GM21576 (cell line): ENCODE data around the gene CTR9.
A peak's percentile ranks its signal among the peaks of the same experiment; 100 is the strongest.

Source experiments
- ATAC-seq: cut with Tn5 transposase; IDR thresholded peaks from one replicate; pipeline ENCODE4 v1.9.1; 2021; ENCODE audit warnings: mild to moderate bottlenecking, moderate library complexity; ENCODE audit not compliant: unreplicated experiment

The CTR9 gene

DNA sequence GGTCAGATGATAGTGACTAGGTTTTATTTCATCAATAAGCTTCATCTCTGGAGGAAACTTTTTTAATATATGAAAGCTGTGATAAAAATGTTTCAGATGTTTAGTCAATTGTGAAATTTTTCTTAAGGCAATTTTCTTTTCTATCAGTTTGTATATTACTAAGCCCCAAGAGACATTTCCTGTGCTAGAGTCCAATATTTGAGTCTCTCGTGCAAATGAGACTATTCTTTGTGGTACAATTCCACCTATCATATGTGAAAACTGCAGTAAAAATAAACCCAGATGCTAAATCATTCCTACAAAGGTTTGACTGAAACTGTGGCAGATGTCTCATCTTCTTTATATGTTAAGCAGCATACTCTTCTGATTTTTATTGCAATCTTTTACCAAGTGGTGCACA lies 28.0 kb downstream of the CTR9 start:
- ATAC-seq: no peak

- ATAC-seq: no peak
These were observed 29.0 kb downstream of the CTR9 start for GRCh38 chr11:10780040-10780439.

GRCh38 chr11:10784232-10785145 lies 33.4 kb downstream of the CTR9 start:
- ATAC-seq: no peak

DNA sequence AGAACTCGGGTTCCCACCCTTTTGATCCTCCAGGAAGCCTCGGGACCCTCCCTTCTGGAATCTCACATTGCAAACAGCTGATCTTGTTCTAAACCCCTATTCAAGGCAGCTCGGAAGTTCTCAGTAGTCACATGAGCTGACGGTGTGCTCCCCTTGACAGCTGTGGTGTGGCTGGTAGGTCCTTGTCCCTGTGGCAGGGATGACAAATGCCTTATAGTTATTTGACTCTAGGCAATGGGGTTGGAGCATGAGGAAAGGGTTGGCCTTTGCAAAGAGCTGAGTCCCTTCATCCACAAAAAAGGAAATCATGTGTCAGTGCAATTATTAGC lies 34.1 kb downstream of the CTR9 start:
- no peak for ATAC-seq

DNA sequence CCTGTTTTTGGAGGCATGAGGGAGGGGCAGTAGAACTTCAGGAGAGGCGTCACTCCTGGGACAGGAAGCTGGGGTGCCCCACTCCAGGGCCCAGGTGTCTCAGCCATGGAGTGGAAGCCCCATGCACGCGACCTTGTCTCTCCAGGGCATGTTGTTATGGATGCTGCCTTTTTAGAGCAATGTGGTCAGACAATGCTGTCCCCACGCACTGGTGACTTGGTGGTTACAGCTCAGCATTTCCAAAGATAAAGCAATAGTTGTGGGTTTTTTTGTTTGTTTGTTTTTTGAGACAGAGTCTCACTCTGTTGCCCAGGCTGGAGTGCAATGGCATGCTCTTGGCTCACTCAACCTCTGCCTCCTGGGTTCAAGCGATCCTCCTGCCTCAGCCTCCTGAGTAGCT lies 35.4 kb downstream of the CTR9 start:
- no peak for ATAC-seq

- peak; percentile 94 for ATAC-seq
These were observed 41.5 kb downstream of the CTR9 start for GRCh38 chr11:10792385-10793068.

DNA sequence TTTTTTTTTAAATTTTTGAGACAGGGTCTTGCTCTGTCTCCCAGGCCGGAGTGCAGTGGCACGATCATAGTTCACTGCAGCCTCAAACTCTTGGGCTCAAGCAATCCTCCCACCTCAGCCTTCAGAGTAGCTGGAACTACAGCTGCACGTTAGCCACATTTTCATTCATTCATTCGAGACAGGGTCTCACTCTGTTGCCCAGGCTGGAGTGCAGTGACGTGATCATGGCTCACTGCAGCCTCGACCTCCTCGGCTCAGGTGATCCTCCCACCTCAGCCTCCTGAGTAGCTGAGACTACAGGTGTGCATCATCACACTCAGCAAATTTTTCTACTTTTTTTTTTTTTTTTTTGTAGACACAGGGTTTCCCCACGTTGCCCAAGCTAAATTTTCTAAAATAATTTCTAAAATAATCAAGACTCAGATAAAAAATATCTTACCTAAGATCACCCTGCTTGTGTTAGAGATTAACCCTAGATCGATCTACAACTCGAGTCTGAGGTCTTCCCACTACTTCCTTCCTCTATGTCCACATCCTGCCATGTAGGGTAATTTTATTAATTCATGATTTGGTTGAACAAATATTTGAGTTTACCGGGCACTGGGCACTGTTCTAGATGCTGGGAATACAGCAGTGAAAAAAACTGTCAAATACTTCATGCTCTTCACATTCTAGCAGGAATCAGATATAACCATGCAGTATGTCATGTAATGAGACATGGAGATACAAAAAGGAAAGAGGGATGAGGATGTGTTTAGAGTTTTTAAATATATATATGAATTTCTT lies 42.6 kb downstream of the CTR9 start:
- ATAC-seq: no peak

GRCh38 chr11:10796191-10796590 lies 45.1 kb downstream of the CTR9 start:
- no peak for ATAC-seq

DNA sequence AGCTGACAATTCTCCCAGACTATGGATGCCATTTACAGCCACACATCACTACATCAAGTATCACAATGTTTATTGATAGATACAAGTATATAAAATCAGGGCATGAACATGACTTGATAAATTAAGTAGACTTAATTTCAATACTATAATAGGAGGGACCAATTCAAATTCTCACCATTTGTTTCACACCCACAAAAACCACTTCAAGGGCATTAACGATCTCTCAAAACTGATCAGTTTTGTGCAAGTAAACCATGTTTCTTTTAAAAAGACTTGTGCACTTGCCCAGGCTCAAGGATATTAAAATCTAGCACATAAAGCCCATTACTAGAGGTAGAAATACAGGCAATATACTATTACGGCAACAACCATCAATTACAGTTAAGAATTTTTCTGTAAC lies 46.0 kb downstream of the CTR9 start:
- ATAC-seq: no peak

DNA sequence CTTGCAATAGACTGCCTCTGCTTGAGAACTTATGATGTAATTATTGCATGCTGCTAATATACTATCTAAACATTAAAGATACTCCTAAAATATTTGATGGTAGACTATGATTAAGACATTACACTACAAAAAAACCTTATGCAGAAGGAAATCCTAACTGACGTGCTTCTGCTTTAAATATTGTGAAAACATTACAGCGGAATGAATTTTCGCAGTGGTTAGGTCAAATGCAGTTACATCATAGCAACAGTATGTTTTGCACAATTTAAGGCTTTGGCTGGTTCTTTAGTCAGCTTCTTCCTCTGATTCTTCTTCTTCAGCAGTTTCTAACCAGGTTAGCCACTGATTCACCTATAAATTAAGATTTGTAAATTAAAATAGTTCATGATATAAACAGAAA lies 46.5 kb downstream of the CTR9 start:
- no peak for ATAC-seq

- no peak for ATAC-seq
These were observed 47.4 kb downstream of the CTR9 start for GRCh38 chr11:10798330-10798928.

- ATAC-seq: no peak
These were observed 49.2 kb downstream of the CTR9 start for GRCh38 chr11:10800292-10800691.

DNA sequence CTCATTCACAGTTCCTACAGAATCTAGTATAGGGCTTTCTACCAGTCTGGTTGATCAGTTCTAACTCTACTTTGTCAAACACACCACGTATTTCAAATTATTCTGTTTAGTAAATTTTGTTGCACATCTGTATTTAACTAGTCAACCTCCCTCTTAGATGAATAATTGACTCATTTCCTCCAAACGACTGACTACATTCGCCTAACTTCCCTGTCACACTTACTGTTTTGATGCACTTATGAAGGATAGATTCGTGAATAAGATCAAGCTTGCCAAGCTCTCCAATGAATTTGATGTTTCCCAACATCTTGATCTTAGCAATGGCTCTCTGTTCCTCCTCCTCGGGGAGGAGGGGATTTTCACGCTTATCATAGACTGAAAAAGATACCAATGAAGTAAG lies 52.6 kb downstream of the CTR9 start:
- no peak for ATAC-seq

DNA sequence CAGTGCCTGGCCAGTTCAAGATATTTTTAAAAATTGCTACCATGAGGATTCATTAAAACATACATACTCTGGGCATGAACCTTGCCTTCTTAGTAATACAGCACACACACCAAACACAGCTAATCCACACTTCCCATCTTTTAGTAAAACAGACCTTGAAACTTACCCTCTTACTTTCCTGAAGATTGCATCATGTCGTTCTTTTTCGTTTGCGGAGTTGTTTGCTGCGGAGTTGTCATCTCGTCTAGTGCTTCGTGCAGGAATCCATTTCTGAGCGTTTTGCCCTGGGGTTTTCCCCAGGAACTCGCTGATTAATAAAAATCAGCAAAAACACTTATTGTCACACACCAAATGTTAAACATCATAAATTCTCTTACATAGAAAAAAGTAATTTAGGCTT lies 54.7 kb downstream of the CTR9 start:
- no peak for ATAC-seq

GRCh38 chr11:10806206-10806605 lies 55.2 kb downstream of the CTR9 start:
- no peak for ATAC-seq

DNA sequence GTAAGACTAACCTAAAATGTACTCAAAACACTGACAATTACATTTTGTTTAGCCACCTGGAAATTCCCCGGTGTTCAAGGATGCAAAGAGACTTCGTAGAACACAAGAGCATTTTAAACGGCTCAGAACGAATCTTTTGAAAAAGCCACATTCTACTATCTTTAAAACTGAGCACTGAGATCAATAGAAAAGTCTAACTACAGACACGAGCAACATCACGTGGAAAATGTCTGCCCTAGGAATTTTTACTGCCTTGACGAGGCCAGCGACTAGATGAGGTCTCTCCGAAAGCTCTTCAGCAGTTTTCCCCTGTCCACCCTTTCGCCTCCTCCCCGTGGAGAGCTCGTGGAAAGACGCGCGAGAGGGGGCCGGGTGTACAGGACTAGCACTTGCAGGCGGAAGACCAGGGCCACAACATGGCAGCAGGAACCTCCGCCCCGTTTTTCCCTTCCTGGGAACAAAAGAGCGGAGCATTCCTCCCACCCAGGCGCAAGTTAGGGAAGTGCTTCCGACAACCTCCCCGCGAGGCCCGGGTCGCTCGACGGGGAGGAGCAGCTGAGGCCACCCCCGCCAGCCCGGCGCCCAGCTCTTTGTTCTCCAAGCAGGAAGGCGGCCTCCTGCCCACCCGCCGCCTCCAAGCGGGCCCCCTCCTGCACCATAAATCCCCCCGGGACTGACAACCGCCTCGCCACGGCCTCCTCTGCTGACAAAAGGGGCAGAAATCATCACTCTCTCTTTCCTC lies 56.6 kb downstream of the CTR9 start:
- ATAC-seq: peak; percentile 7

DNA sequence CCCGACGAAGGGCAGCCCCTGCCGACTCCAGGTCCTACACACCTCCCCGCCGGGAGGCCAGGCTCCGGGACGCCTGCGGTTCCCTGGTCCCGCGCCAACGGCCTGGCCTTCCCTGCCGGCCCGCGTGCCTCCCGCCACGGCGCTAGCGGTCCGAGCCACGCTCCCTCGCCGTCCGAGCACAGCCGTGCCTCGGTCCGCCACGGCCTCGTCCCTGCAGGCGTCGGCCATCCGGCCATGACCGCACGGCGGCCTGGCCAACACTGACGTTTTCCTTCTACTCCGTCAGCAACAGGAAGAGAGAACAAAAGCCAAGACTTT lies 57.1 kb downstream of the CTR9 start:
- ATAC-seq: peak; percentile 11

GRCh38 chr11:10808553-10809372 lies 57.7 kb downstream of the CTR9 start, which contains the start of gene EIF4G2:
Gene EIF4G2, minus strand, starts transcription at chr11:10808926.
- ATAC-seq: peak; percentile 92

GRCh38 chr11:10809373-10810160 lies 58.5 kb downstream of the CTR9 start:
- ATAC-seq: peak; percentile 11
